ENCODE measurements around the gene DCP1B.

DNA sequence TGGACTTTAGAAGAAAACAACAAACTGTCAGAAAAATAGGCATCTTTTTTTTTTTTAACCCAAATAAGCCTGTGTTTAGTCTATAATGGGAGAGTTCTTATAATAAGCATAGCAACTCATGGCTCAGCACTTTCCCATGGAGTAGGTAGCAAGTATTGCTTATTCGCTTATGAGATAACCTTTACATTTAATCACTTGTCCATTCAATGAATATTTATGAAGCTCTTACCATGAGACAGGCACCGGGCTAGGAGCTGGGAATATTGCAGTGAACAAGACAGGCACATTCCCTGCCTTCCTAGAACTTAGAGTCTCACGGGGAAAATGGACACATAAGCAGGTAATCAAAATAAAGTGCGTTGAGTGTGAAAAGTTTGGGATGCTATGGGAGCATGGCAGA lies 10.0 kb upstream of the DCP1B start:
- TF ChIP-seq CTCF (IDR thresholded peaks at IDR 0.05; ENCODE audit: poor library complexity) (no peak), EZH2 (IDR thresholded peaks at IDR 0.05; ENCODE audit: borderline replicate concordance) (no peak)

Measured in hepatocyte (in vitro differentiated cells).